Neural progenitor cell (in vitro differentiated cells): ENCODE results near the gene TSR1. TPM values are rescaled to one million over a fixed set of nuclear protein-coding genes. Genes with fewer than 3 reads are reported as not detected.
A peak's percentile ranks its signal among the peaks of the same experiment; 100 is the strongest.

ENCODE experiments used
- DNase-seq: peaks from one replicate; pipeline ENCODE4 v3.0.0-alpha.2; 2016; ENCODE audit warnings: low spot score
- H2AFZ ChIP-seq: fragments of 200-600 bp; sonication (generic); replicated peaks from 2 replicates; pipeline ENCODE4 v1.6.1; 2016; ENCODE audit warnings: antibody characterized with exemption
- H3F3A ChIP-seq: fragments of 200-600 bp; sonication (generic); 2 replicates; pipeline ENCODE4 v1.6.1; 2016; ENCODE audit warnings: antibody characterized with exemption, low read depth
- H3K27ac ChIP-seq: fragments of 200-600 bp; sonication (generic); 2 replicates; pipeline ENCODE4 v1.5.1; 2016; ENCODE audit warnings: mild to moderate bottlenecking
- H3K27me3 ChIP-seq: fragments of 200-600 bp; sonication (generic); 2 replicates; pipeline ENCODE4 v1.6.1; 2016; ENCODE audit warnings: mild to moderate bottlenecking, moderate library complexity
- H3K36me3 ChIP-seq: fragments of 200-600 bp; sonication (generic); 2 replicates; pipeline ENCODE4 v1.5.1; 2016
- H3K4me1 ChIP-seq: fragments of 200-600 bp; sonication (generic); 2 replicates; pipeline ENCODE4 v1.6.1; 2016; ENCODE audit warnings: mixed run types
- H3K4me2 ChIP-seq: fragments of 200-600 bp; sonication (generic); 2 replicates; pipeline ENCODE4 v1.6.1; 2016
- H3K4me3 ChIP-seq: fragments of 200-600 bp; sonication (generic); 2 replicates; pipeline ENCODE4 v1.5.1; 2016
- H3K79me2 ChIP-seq: fragments of 200-600 bp; sonication (generic); 2 replicates; pipeline ENCODE4 v1.6.1; 2016; ENCODE audit warnings: low read depth
- H3K9ac ChIP-seq: fragments of 200-600 bp; sonication (generic); 2 replicates; pipeline ENCODE4 v1.6.1; 2016
- H3K9me3 ChIP-seq: fragments of 200-600 bp; sonication (generic); 2 replicates; pipeline ENCODE4 v1.5.1; 2016; ENCODE audit warnings: low read depth
- H4K20me1 ChIP-seq: fragments of 200-600 bp; sonication (generic); 2 replicates; pipeline ENCODE4 v1.6.1; 2016; ENCODE audit warnings: low read depth
- H3K27ac Mint-ChIP-seq: 3 replicates; pipeline ENCODE4 v1.8.0; 2021; ENCODE audit warnings: mixed read lengths
- H3K27me3 Mint-ChIP-seq: 2 replicates; pipeline ENCODE4 v1.8.0; 2022; ENCODE audit warnings: low read depth, mild to moderate bottlenecking, inconsistent platforms, moderate library complexity, mixed read lengths; ENCODE audit not compliant: insufficient read depth
- H3K36me3 Mint-ChIP-seq: 3 replicates; pipeline ENCODE4 v1.8.0; 2021; ENCODE audit warnings: mixed read lengths
- H3K4me1 Mint-ChIP-seq: 3 replicates; pipeline ENCODE4 v1.8.0; 2021; ENCODE audit warnings: mixed read lengths
- H3K4me3 Mint-ChIP-seq: 3 replicates; pipeline ENCODE4 v1.8.0; 2021; ENCODE audit warnings: mild to moderate bottlenecking, moderate library complexity, mixed read lengths
- H3K9me3 Mint-ChIP-seq: 3 replicates; pipeline ENCODE4 v1.8.0; 2020; ENCODE audit warnings: mixed read lengths
- EZH2 ChIP-seq: fragments of 200-600 bp; sonication (generic); IDR thresholded peaks from 2 replicates; pipeline ENCODE4 v1.6.1; 2017; ENCODE audit warnings: antibody characterized with exemption, mild to moderate bottlenecking, moderate library complexity
- EZH2phosphoT487 ChIP-seq: fragments of 200-600 bp; sonication (generic); IDR thresholded peaks from 2 replicates; pipeline ENCODE4 v1.6.1; 2017; ENCODE audit warnings: antibody characterized with exemption
- small RNA-seq: library from RNA; depleted of rRNA; stranded (forward); fragments of <200 nt; gene quantifications from one replicate; pipeline ENCODE3, GENCODE V24; 2015
- total RNA-seq: library from RNA; depleted of rRNA; stranded (reverse); fragments of >200 nt; gene quantifications from 2 replicates; pipeline ENCODE4 v1.2.3, GENCODE V29; 2015; ENCODE audit warnings: low replicate concordance
- TF ChIP-seq, protein P1 (sequence below): fragments of 200-600 bp; sonication (generic); IDR thresholded peaks from 2 replicates; pipeline ENCODE4 v1.5.1; 2017; ENCODE audit warnings: antibody characterized with exemption, mild to moderate bottlenecking

The TSR1 gene
- total RNA-seq, 1 donor from 2014 or later, result 42.2 TPM

DNA sequence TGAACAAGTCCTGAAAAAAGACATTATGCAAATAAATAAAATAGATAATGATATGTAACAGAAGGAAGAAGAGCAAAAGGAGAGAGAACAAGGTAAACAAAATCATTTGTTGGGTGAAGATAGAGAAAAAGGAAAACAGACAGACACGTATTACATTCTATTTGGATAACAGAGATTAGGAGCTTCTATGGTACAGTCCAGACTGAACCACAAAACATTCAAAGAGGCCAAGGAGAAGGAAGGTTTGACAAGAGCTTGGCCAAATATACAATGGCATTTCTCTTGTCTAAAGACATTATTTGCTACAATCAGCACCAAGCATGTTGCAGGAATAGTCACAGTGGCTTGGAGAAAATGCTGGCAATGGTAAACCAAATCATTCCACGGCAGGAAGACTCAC lies 61.8 kb downstream of the TSR1 start:
- H3K79me2 ChIP-seq, result no peaks in the 10 kb centered on the region
- H3K4me1 Mint-ChIP-seq, result no peaks in the 10 kb centered on the region
- no peak overlapping the region for H3K9ac ChIP-seq
- no peak overlapping the region for H3K4me2 ChIP-seq
- H3K36me3 ChIP-seq, result no peaks in the 10 kb centered on the region
- H3K4me3 Mint-ChIP-seq, result no peak overlapping the region
- no peak for TF ChIP-seq EZH2
- TF ChIP-seq, protein P1, sequence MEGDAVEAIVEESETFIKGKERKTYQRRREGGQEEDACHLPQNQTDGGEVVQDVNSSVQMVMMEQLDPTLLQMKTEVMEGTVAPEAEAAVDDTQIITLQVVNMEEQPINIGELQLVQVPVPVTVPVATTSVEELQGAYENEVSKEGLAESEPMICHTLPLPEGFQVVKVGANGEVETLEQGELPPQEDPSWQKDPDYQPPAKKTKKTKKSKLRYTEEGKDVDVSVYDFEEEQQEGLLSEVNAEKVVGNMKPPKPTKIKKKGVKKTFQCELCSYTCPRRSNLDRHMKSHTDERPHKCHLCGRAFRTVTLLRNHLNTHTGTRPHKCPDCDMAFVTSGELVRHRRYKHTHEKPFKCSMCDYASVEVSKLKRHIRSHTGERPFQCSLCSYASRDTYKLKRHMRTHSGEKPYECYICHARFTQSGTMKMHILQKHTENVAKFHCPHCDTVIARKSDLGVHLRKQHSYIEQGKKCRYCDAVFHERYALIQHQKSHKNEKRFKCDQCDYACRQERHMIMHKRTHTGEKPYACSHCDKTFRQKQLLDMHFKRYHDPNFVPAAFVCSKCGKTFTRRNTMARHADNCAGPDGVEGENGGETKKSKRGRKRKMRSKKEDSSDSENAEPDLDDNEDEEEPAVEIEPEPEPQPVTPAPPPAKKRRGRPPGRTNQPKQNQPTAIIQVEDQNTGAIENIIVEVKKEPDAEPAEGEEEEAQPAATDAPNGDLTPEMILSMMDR, result no peak
- no peak for TF ChIP-seq EZH2phosphoT487
- H3K9me3 ChIP-seq, result no peaks in the 10 kb centered on the region
- no peak overlapping the region for H3K27ac ChIP-seq
- no peaks in the 10 kb centered on the region for H3K9me3 Mint-ChIP-seq
- no peaks in the 10 kb centered on the region for H3K4me1 ChIP-seq
- peaks cover 16% of the 10 kb centered on the region for H3K36me3 Mint-ChIP-seq
- H3K4me3 ChIP-seq, result no peak overlapping the region
- H3K27ac Mint-ChIP-seq, result no peak overlapping the region
- H2AFZ ChIP-seq, result no peak overlapping the region
- no peaks in the 10 kb centered on the region for H4K20me1 ChIP-seq
- H3K27me3 Mint-ChIP-seq, result no peaks in the 10 kb centered on the region
- H3F3A ChIP-seq, result no peaks in the 10 kb centered on the region
- DNase-seq, result no peak
- H3K27me3 ChIP-seq, result no peaks in the 10 kb centered on the region

Small RNAs within 50 kb of the gene (small RNA-seq; reads per million reads assigned to genes)
- gene AC006435.3 (not detected), gene SNORD91A (633 reads per million, percentile 99 among the genes with 10 or more reads in this experiment), gene SNORD91B (307 reads per million, percentile 99 among the genes with 10 or more reads in this experiment)

Other genes starting within 250 kb of the TSR1 start
- gene SMG6, start 32.7 kb downstream of the TSR1 start, total RNA-seq, result 19.0 and 27.0 TPM in 2 replicates
- 26.4 and 40.9 TPM in 2 replicates for gene SRR, start 32.5 kb downstream of the TSR1 start, total RNA-seq
- gene SGSM2, start 1.0 kb upstream of the TSR1 start, total RNA-seq, result 39.0 and 70.7 TPM in 2 replicates
- 2.2 and 11.1 TPM in 2 replicates for gene MNT, start 64.6 kb upstream of the TSR1 start, total RNA-seq
- 40.0 and 52.0 TPM in 2 replicates for gene METTL16, start 175.4 kb upstream of the TSR1 start, total RNA-seq